Psoas muscle (tissue), 8 donors: Measurements from ENCODE around the gene COG3. TPM values are rescaled to one million over a fixed set of nuclear protein-coding genes. Genes with fewer than 3 reads are reported as not detected.

Experiments
- ATAC-seq, 4 donors: fragments of 200-7000 bp; cut with Tn5 transposase; one replicate each; pipeline ENCODE4 v1.9.1; 2020; ENCODE audit warnings: moderate library complexity in 3 of 4, mild to moderate bottlenecking in 2 of 4
- DNase-seq, 2 donors: peaks; one replicate each; pipeline ENCODE4 v3.0.0-alpha.2; 2020
- H3K27ac ChIP-seq: fragments of 200-600 bp; one replicate; pipeline ENCODE4 v1.8.0; 2022
- H3K27me3 ChIP-seq, 3 donors: fragments of 200-600 bp in 1 of 3; one replicate each; pipeline versions ENCODE4 v1.6.1 to v1.8.0; 2013 to 2022; ENCODE audit warnings: low read length in 2 of 3, mild to moderate bottlenecking in 2 of 3, moderate library complexity in 1 of 3; ENCODE audit not compliant: insufficient read depth in 3 of 3
- H3K36me3 ChIP-seq, 2 donors: fragments of 200-600 bp in 1 of 2; one replicate each; pipeline versions ENCODE4 v1.6.1 to v1.8.0; 2013 to 2022; ENCODE audit warnings: low read depth in 1 of 2, mild to moderate bottlenecking in 1 of 2, moderate library complexity in 1 of 2; ENCODE audit not compliant: insufficient read depth in 1 of 2
- H3K4me1 ChIP-seq: fragments of 200-600 bp; one replicate; pipeline ENCODE4 v1.8.0; 2022
- H3K4me3 ChIP-seq: fragments of 200-600 bp; one replicate; pipeline ENCODE4 v1.8.0; 2022; ENCODE audit warnings: mild to moderate bottlenecking
- H3K9me3 ChIP-seq: fragments of 200-600 bp; one replicate; pipeline ENCODE4 v1.8.0; 2022
- WGBS, 3 donors: extraction: QIAGEN DNeasy Blood & Tissue Kit; methylation state at CpG; one replicate each; pipeline versions ENCODE4 v1.1.6 to v1.1.7; 2013; 5-methylcytosine and 5-hydroxymethylcytosine counted together
- intact Hi-C, 2 donors: fragments of 100-400 bp; cut with DNase I; formaldehyde crosslinking; loops; one replicate each; pipeline versions ENCODE4 v1.11.0 to v1.14.2; 2022
- polyA plus RNA-seq, 3 donors: library from polyadenylated mRNA; stranded (reverse); fragments of 200-250 nt; gene quantifications; one replicate each; pipeline ENCODE4 v1.2.3, GENCODE V29; 2013
- total RNA-seq, 4 donors: library from RNA; stranded (reverse); fragmentation: NEBNext Ultra II Directional in 2 of 4; extraction: Animal tissue kit (Norgen Biotek cat#: 25700) in 2 of 4; gene quantifications; one replicate each; pipeline versions ENCODE4 v1.2.1 to v1.2.4, GENCODE V29; 2021 to 2023
- TF ChIP-seq, protein P1 (sequence below): fragments of 200-600 bp; IDR thresholded peaks from one replicate; pipeline ENCODE4 v1.8.0; 2022; ENCODE audit warnings: antibody characterized with exemption
- donor health status: healthy with polysubstance abuse.
- donor health status: DM: no; HTN: no; CAD: no; lungs with moderate emphysema.
- donor health status: Bipolar disorder and iron deficiency.
- donor health status: healthy.
- donor health status: DM: yes; HTN: yes; CAD: no.
- donor health status: DM: no; HTN: no; CAD: no.
- donor health status: DM: no; HTN: no; CAD: no.
- donor health status: DM: yes; HTN: yes; CAD: no.

Gene COG3
- total and polyA plus RNA-seq, 7 donors: 7.5 to 19.1 (median 13.2) TPM

GRCh38 chr13:45511310-45512097, 46.8 kb downstream of the COG3 start:
- peaks cover 7 to 91% of the 10 kb centered on the region in 2 donors for H3K36me3 ChIP-seq
- no peaks in the 10 kb centered on the region for H3K27me3 ChIP-seq
- H3K4me3 ChIP-seq: no peak overlapping the region
- TF ChIP-seq, protein P1, sequence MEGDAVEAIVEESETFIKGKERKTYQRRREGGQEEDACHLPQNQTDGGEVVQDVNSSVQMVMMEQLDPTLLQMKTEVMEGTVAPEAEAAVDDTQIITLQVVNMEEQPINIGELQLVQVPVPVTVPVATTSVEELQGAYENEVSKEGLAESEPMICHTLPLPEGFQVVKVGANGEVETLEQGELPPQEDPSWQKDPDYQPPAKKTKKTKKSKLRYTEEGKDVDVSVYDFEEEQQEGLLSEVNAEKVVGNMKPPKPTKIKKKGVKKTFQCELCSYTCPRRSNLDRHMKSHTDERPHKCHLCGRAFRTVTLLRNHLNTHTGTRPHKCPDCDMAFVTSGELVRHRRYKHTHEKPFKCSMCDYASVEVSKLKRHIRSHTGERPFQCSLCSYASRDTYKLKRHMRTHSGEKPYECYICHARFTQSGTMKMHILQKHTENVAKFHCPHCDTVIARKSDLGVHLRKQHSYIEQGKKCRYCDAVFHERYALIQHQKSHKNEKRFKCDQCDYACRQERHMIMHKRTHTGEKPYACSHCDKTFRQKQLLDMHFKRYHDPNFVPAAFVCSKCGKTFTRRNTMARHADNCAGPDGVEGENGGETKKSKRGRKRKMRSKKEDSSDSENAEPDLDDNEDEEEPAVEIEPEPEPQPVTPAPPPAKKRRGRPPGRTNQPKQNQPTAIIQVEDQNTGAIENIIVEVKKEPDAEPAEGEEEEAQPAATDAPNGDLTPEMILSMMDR: peak; percentile 88
- WGBS, 3 donors: 68 to 71% (median 68%) methylated on average over 3 of the region's 3 CpGs
- DNase-seq: no peak
- H3K4me1 ChIP-seq: no peaks in the 10 kb centered on the region
- H3K9me3 ChIP-seq: no peaks in the 10 kb centered on the region
- peak; percentile 43 to 80 (median 60) for ATAC-seq
- H3K27ac ChIP-seq: no peak overlapping the region
- intact Hi-C loops: no loop called here

DNA sequence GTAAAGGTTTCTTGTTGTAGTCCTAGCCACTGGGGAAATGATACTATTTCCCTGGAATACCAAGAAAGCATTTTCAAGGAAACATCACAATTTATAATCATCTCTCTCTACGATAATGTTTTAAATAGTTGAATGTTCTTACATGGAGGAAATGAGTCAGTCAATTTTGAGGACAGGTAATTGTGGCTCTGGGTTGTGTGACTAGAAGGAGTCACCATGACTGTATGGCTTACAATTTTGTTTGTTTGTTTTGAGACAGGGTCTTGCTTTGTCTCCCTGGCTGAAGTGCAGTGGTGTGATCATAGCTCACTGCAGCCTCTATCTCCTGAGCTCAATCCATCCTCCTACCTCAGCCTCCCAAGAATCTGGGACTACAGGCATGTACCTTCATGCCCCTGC, 47.4 kb downstream of the COG3 start:
- Histone ChIP-seq H3K36me3 (peaks cover 7 to 91% of the 10 kb centered on the region in 2 donors), H3K9me3 (no peaks in the 10 kb centered on the region), H3K27ac (no peak overlapping the region), H3K27me3 (no peaks in the 10 kb centered on the region), H3K4me1 (no peaks in the 10 kb centered on the region), H3K4me3 (no peak overlapping the region)
- TF ChIP-seq, protein P1: no peak
- intact Hi-C loops: no loop called here
- WGBS, 3 donors: 75 to 90% (median 88%) methylated on average over 1 of the region's 1 CpG
- DNase-seq (no peak), ATAC-seq (no peak)

DNA sequence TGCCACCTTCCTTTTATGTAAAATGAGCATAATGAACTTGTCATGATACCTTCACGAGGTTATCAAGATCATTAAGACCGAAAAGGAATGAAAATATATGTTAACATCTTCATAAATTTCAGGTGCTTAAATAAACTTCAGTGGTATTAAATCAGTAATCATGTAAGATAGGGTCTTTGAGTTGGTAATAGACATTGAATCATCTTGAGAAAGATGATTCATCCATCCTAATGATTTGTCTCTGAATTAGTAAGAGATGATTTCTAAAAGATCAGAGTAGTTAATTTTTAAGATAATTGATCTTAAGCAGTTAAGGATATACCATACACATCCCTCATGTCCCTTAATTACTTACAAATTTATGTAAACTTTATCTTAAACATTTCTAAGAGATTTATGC, 52.0 kb downstream of the COG3 start:
- no peak overlapping the region for H3K4me3 ChIP-seq
- WGBS, 3 donors: 81 to 88% (median 87%) methylated on average over 2 of the region's 2 CpGs
- ATAC-seq (no peak), DNase-seq (no peak)
- H3K9me3 ChIP-seq: no peaks in the 10 kb centered on the region
- intact Hi-C loops: no loop called here
- H3K4me1 ChIP-seq: no peaks in the 10 kb centered on the region
- TF ChIP-seq, protein P1: no peak
- H3K36me3 ChIP-seq: peaks cover 11 to 94% of the 10 kb centered on the region in 2 donors
- no peaks in the 10 kb centered on the region for H3K27me3 ChIP-seq
- H3K27ac ChIP-seq: no peak overlapping the region

GRCh38 chr13:45518525-45519245, 53.9 kb downstream of the COG3 start:
- no peak for DNase-seq
- TF ChIP-seq, protein P1: no peak
- no peaks in the 10 kb centered on the region for H3K9me3 ChIP-seq
- peaks cover 8 to 86% of the 10 kb centered on the region in 2 donors for H3K36me3 ChIP-seq
- 81 to 88% (median 86%) methylated on average over 4 of the region's 4 CpGs for WGBS, 3 donors
- intact Hi-C loops: no loop called here
- no peak overlapping the region for H3K4me3 ChIP-seq
- no peaks in the 10 kb centered on the region for H3K4me1 ChIP-seq
- no peak for ATAC-seq
- no peaks in the 10 kb centered on the region for H3K27me3 ChIP-seq
- H3K27ac ChIP-seq: no peak overlapping the region
